Muscle layer of colon (tissue), 2 donors: Measurements from ENCODE around the gene AKAP13.
"Not testable (repeated sequence)": the region's sequence is repeated elsewhere in the genome, so short reads cannot be mapped to it uniquely, and the experiment has no call there.

Source experiments
- H3K27ac ChIP-seq: one replicate; pipeline ENCODE4 v1.7.0; 2013; ENCODE audit warnings: low read depth, mild to moderate bottlenecking, low read length, moderate library complexity
- H3K27me3 ChIP-seq, 2 donors: one replicate each; pipeline ENCODE4 v1.7.0; 2013; ENCODE audit warnings: low read length in 2 of 2, mild to moderate bottlenecking in 2 of 2; ENCODE audit not compliant: insufficient read depth in 2 of 2, control insufficient read depth in 1 of 2
- H3K36me3 ChIP-seq: one replicate; pipeline ENCODE4 v1.7.0; 2013; ENCODE audit warnings: mild to moderate bottlenecking, low read length; ENCODE audit not compliant: insufficient read depth
- H3K4me1 ChIP-seq: one replicate; pipeline ENCODE4 v1.7.0; 2013; ENCODE audit warnings: mild to moderate bottlenecking, low read length; ENCODE audit not compliant: insufficient read depth
- H3K4me3 ChIP-seq, 2 donors: one replicate each; pipeline ENCODE4 v1.7.0; 2013; ENCODE audit warnings: low read length in 2 of 2, low read depth in 1 of 2, mild to moderate bottlenecking in 1 of 2, moderate library complexity in 1 of 2
- H3K9ac ChIP-seq: one replicate; pipeline ENCODE4 v1.7.0; 2013; ENCODE audit warnings: low read length
- H3K9me3 ChIP-seq: one replicate; pipeline ENCODE4 v1.7.0; 2013; ENCODE audit warnings: mild to moderate bottlenecking, low read length
- donor health status: abdominal sarcoma.
- donor health status: Adenocarcinoma of cecum.

Gene AKAP13

GRCh38 chr15:85342163-85342562 is 38.2 kb upstream of the AKAP13 start:
- not testable (repeated sequence) for H3K27ac ChIP-seq

GRCh38 chr15:85343443-85343842 is 37.0 kb upstream of the AKAP13 start:
- H3K36me3 ChIP-seq, H3K9ac ChIP-seq, H3K9me3 ChIP-seq, H3K27me3 ChIP-seq, H3K4me1 ChIP-seq, H3K27ac ChIP-seq, H3K4me3 ChIP-seq: not testable (repeated sequence)

More at GRCh38 chr15:85342163-85342562, 38.2 kb upstream of the AKAP13 start:
- H3K27me3 ChIP-seq, H3K9ac ChIP-seq, H3K9me3 ChIP-seq, H3K36me3 ChIP-seq, H3K4me1 ChIP-seq, H3K4me3 ChIP-seq: not testable (repeated sequence)

GRCh38 chr15:85344241-85344640 is 36.2 kb upstream of the AKAP13 start:
- H3K27ac ChIP-seq, H3K9ac ChIP-seq, H3K36me3 ChIP-seq, H3K9me3 ChIP-seq, H3K4me3 ChIP-seq, H3K4me1 ChIP-seq, H3K27me3 ChIP-seq: not testable (repeated sequence)

- H3K36me3 ChIP-seq, H3K27ac ChIP-seq, H3K9ac ChIP-seq, H3K9me3 ChIP-seq, H3K4me1 ChIP-seq, H3K4me3 ChIP-seq, H3K27me3 ChIP-seq: not testable (repeated sequence)
These were observed 35.7 kb upstream of the AKAP13 start for GRCh38 chr15:85344653-85345114.

GRCh38 chr15:85345196-85345918 is 35.0 kb upstream of the AKAP13 start:
- not testable (repeated sequence) for H3K36me3 ChIP-seq, H3K27ac ChIP-seq, H3K9ac ChIP-seq, H3K9me3 ChIP-seq, H3K4me3 ChIP-seq, H3K4me1 ChIP-seq, H3K27me3 ChIP-seq

DNA sequence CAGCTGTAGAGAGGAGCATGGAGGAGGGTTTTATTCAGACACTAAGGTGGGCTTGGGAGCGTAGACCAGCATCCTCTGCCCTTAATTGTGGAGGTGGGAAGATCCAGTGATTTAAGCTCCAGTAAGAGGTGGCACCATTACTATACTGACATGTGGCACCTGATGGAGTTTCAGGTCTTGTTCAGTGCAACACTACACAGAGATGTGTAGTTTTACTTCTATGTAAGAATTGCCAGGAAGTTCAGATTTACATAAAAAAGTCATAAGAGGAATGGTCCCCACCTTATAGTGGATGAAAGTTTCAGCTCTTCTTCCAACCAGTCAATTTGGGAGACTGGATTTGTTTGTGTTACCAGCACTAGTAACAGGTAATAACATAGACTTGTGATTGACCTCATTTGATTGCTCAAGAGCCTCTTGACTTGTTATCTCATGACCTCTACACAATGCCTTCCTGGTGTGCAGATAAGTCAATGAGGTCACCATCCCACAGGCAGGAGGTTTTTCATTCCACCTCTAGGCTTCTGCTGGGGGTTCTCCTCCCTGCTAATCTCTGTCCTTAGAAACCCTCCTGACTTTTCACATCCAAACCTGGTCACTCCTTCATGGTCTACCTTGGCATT is 33.8 kb upstream of the AKAP13 start:
- not testable (repeated sequence) for H3K36me3 ChIP-seq, H3K27ac ChIP-seq, H3K4me1 ChIP-seq, H3K9me3 ChIP-seq, H3K9ac ChIP-seq, H3K27me3 ChIP-seq, H3K4me3 ChIP-seq

GRCh38 chr15:85347264-85348047 is 32.9 kb upstream of the AKAP13 start:
- H3K9me3 ChIP-seq, H3K27me3 ChIP-seq, H3K27ac ChIP-seq: not testable (repeated sequence)

GRCh38 chr15:85348048-85348766 is 32.2 kb upstream of the AKAP13 start:
- H3K9me3 ChIP-seq, H3K36me3 ChIP-seq, H3K27me3 ChIP-seq, H3K4me1 ChIP-seq, H3K9ac ChIP-seq, H3K4me3 ChIP-seq, H3K27ac ChIP-seq: not testable (repeated sequence)

More at GRCh38 chr15:85347264-85348047, 32.9 kb upstream of the AKAP13 start:
- H3K9ac ChIP-seq, H3K4me1 ChIP-seq, H3K4me3 ChIP-seq, H3K36me3 ChIP-seq: not testable (repeated sequence)

DNA sequence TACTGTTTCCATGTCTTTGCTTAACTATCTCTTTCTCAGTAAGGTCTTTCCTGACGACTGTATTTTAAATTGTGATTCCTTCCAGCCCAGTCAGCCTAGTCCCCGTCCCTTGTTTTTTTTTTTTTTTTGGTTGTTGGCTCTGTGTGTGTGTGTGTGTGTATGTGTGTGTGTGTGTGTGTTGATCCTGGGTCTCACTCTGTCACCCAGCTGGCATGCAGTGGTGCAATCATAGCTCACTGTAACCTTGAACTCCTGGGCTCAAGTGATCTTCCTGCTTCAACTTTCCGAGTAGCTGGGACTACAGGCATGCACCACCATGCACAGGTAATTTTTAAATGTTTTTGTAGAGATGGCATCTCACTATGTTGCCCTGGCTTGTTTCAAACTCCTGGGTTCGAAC is 31.3 kb upstream of the AKAP13 start:
- H3K27ac ChIP-seq, result not testable (repeated sequence)

GRCh38 chr15:85350395-85350794 is 30.0 kb upstream of the AKAP13 start:
- Histone ChIP-seq H3K9me3 (no peaks in the 10 kb centered on the region), H3K27ac (no peak overlapping the region), H3K9ac (no peak overlapping the region), H3K4me1 (no peaks in the 10 kb centered on the region), H3K36me3 (no peaks in the 10 kb centered on the region), H3K27me3 (no peaks in the 10 kb centered on the region), H3K4me3 (no peak overlapping the region)

More for the DNA sequence above, 31.3 kb upstream of the AKAP13 start:
- H3K9ac ChIP-seq, H3K9me3 ChIP-seq, H3K27me3 ChIP-seq, H3K4me1 ChIP-seq, H3K36me3 ChIP-seq, H3K4me3 ChIP-seq: not testable (repeated sequence)

GRCh38 chr15:85351501-85351900 is 28.9 kb upstream of the AKAP13 start:
- H3K9me3 ChIP-seq, H3K4me1 ChIP-seq, H3K9ac ChIP-seq, H3K27ac ChIP-seq, H3K36me3 ChIP-seq, H3K27me3 ChIP-seq, H3K4me3 ChIP-seq: not testable (repeated sequence)
